Measurements from ENCODE around the gene PRKG1.
A peak's percentile ranks its signal among the peaks of the same experiment; 100 is the strongest.
"Not testable (repeated sequence)": the region's sequence is repeated elsewhere in the genome, so short reads cannot be mapped to it uniquely, and the experiment has no call there.

Gene PRKG1

GRCh38 chr10:51343391-51343790 lies 269.1 kb downstream of the PRKG1 start:
- no peak for DNase-seq

GRCh38 chr10:51344371-51344770 lies 270.1 kb downstream of the PRKG1 start:
- DNase-seq: no peak

GRCh38 chr10:51348622-51349021 lies 274.3 kb downstream of the PRKG1 start:
- DNase-seq: no peak

GRCh38 chr10:51357170-51357569 lies 282.9 kb downstream of the PRKG1 start:
- no peak for DNase-seq

- no peak for DNase-seq
Measured at GRCh38 chr10:51358227-51358626, 283.9 kb downstream of the PRKG1 start.

- no peak for DNase-seq
Measured at GRCh38 chr10:51363415-51363814, 289.1 kb downstream of the PRKG1 start.

- no peak for DNase-seq
Measured at GRCh38 chr10:51364674-51365073, 290.4 kb downstream of the PRKG1 start.

- DNase-seq: no peak
Measured at GRCh38 chr10:51366044-51366443, 291.8 kb downstream of the PRKG1 start.

GRCh38 chr10:51367127-51367526 lies 292.8 kb downstream of the PRKG1 start:
- DNase-seq: no peak

- DNase-seq: no peak
Measured at GRCh38 chr10:51367694-51368093, 293.4 kb downstream of the PRKG1 start.

GRCh38 chr10:51368943-51369342 lies 294.7 kb downstream of the PRKG1 start:
- DNase-seq: no peak

GRCh38 chr10:51369903-51370302 lies 295.6 kb downstream of the PRKG1 start:
- no peak for DNase-seq

GRCh38 chr10:51371743-51372142 lies 297.5 kb downstream of the PRKG1 start:
- DNase-seq: no peak

- DNase-seq: no peak
Measured at GRCh38 chr10:51375790-51376189, 301.5 kb downstream of the PRKG1 start.

- no peak for DNase-seq
Measured at GRCh38 chr10:51377070-51377931, 303.0 kb downstream of the PRKG1 start.

- DNase-seq: no peak
Measured at GRCh38 chr10:51377932-51378599, 303.8 kb downstream of the PRKG1 start.

- DNase-seq: no peak
Measured at GRCh38 chr10:51382181-51382580, 307.9 kb downstream of the PRKG1 start.

- DNase-seq: no peak
Measured at GRCh38 chr10:51384971-51385370, 310.7 kb downstream of the PRKG1 start.

- DNase-seq: no peak
Measured at GRCh38 chr10:51386248-51386885, 312.1 kb downstream of the PRKG1 start.

GRCh38 chr10:51389415-51390321 lies 315.4 kb downstream of the PRKG1 start:
- peak in 1 of 2 experiments; percentile 6 for DNase-seq

GRCh38 chr10:51393006-51393405 lies 318.7 kb downstream of the PRKG1 start:
- DNase-seq: not testable (repeated sequence)

- DNase-seq: no peak
Measured at GRCh38 chr10:51394039-51394438, 319.8 kb downstream of the PRKG1 start.

GRCh38 chr10:51397244-51397643 lies 323.0 kb downstream of the PRKG1 start:
- no peak for DNase-seq

Measured in NCI-H524 (cell line).